ENCODE data around the gene CAMK1G.

The CAMK1G gene

DNA sequence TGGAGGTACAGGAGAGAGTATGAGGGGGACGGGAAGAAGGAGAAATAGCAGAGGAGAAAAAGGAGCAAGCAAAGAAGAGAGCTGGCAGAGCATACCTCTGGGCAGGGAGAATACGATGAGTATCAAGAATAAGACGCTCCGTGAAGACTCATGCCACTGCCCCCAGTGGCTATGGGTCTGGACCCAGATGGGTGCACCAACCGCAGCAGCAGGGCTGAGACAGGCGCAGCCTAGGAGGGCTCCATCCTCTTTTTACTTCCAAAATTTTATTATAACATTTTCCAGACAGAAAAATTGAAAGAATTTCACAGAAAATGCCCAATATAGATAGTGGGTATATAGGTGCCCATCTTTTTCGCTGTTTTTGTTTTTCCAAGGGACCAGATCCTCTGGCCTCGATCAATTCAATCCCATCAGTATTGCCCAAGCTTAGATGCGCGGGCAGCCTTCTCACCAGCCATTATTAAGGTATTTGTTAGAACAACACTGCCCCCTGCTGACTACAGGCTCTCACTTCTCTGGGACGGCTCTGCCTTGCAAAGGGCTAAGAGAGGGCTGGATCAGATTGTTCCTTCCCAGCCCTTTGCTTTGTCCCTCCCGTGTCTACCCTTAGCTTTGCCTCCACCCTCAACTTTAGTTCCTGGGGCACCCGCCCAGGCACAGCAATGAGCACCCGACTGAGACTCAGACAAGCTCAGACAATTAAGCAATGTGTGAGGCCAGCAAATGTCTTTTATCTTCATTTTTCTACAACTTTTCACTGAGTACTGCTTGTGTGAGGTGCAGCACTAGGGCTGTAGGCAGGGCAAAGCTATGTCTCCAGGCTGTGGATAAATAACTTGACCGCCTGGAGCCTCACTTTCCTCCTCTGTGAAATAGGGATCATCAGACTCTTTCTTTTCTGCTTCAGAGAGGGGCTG, 17.5 kb upstream of the CAMK1G start:
- peak in 1 of 2 experiments; percentile 44 for DNase-seq

DNA sequence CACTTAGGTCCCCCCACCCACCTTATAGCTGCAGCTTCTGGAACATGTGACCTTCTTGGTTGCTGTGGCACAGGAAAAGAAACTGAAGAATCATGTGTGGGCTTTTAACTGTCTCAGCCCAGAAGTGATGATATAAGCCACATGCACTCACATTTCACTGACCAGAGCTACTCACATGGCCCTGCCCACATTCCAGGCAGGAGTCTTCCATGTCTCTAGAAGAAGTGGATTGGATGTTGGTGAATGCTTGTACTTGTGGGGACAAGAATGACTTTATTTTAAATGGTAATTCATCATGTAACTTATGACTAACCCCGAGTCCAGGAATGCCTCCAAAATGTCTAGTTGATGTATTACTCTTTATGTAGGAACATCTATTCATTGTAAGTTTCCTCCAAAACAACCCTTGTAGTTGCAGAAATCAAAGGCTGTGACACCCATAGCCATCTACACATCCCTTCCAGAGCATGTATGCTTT, 15.8 kb upstream of the CAMK1G start:
- no peak for DNase-seq

GRCh38 chr1:209569455-209570207, 13.9 kb upstream of the CAMK1G start:
- DNase-seq = peak in 1 of 2 experiments; percentile 23

DNA sequence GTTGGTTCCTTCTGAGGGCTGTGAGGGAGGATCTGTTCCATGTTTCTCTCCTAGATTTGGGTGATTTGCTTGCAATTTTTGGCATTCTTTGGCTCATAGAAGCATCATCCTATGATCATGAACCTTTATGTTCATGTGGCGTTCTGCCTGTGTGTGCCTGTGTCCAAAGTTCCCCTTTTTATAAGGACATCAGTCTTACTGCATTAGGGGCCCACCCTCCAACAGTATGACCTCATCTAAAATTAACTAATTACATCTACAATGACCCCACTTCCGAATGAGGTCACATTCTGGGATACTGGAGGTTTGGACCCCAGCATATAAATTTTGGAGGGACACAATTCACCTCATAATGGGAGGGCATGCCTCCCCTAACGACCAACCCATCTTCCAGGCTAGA, 12.8 kb upstream of the CAMK1G start:
- no peak for DNase-seq

- DNase-seq = peak in 1 of 2 experiments; percentile 31
Observed at GRCh38 chr1:209576392-209577197, 6.9 kb upstream of the CAMK1G start.

- no peak for DNase-seq
Observed at GRCh38 chr1:209577346-209577745, 6.2 kb upstream of the CAMK1G start.

DNA sequence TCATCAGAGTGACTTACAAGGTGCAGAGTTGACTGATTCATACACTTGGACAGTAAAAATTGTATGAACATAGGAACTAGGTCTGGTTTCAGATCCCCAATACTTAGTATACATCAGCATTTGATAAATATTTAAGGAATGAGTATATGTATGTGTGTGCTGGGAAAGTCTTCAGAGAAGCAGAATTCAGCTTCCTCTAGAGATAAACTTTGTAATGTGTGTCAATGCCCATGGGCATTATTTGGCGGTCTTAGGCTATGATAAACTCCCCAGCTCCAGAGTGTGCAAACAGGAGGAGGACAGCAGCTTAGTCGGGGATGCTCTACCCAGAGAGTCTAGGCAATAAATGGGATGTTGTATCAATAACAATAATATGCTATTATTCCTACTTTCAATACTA, 2.9 kb upstream of the CAMK1G start:
- DNase-seq = no peak

DNA sequence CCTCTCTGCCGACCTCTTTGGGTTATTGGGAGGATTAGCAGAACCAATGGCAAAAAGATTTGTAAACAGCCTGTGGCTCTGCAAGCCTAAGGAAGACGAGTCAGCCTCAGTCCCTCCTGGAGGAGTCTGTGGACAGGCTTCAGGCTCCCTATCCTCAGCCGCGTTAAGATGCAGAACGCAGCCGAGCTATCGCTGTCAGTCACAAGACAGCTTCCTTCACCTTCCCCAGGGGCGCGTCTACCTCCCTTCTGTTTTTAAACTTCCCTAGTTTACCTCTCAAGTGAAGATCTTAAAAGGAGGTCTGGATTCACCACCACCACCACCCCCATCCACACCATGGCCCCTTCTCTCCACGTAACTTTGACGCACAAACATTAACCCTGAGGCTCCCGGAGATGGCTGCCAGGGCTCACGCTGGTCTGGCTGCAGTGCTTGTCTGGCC, 738 bp downstream of the CAMK1G start:
- no peak for DNase-seq

GRCh38 chr1:209585197-209585596, 1.7 kb downstream of the CAMK1G start:
- no peak for DNase-seq

DNA sequence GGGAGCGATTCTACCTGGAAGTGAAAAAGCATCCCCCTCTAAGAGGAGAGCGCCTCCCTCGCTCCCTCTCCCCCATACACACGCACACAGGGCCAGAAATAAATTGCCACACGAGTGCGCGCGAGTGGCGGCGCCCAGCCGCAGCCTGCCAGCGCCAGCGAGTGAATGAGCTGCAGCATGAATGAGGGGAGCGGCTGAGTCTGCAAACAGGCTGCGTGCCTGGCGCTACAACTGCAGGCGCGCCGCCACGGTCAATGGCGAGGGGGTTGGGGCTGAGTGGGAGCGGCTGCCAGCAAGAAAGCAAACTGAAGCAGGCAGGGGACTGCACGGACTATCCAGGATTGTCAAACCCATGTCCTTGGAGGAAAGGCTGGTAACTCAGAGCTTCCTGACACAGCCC, 2.2 kb downstream of the CAMK1G start:
- no peak for DNase-seq

- DNase-seq = no peak
Observed at GRCh38 chr1:209586221-209586740, 2.8 kb downstream of the CAMK1G start.

DNA sequence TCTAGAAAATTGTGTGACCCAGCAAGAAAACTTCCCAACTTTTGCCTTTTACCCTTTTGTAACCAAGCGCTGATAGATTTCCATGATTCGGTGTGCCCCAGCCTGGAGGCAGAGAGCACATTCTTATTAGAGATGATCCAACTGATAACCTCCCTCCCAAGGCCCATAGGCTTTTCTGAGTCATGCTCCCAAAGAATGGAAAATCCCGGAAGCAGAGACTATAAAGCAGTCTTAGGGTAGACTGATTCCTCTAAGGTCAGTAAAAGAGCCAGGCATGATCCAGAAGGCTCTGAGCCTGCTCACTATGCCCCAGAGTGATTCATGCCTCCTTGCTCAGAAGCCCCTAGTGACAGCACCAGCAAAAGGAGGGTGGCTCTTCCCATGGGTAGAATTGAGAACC, 4.3 kb downstream of the CAMK1G start:
- no peak for DNase-seq

DNA sequence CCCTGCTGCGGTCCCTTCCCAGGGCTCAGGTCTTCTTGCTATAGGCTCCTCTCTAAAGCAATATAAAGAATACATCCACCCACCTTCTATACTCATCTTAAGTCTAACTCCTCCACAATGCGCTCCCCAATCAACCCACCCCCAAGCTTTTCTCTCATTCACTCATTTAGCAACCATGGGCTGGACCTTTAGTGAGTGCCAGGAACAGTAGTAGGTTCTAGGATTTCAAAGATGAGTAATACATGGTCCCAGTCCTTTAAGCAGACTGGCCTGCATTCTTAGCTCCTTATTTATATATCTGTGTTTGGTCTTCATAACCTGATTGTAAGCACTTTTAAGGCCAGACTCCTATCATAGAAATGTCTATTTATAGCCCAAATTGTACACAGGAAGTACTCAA, 5.9 kb downstream of the CAMK1G start:
- DNase-seq = no peak

DNA sequence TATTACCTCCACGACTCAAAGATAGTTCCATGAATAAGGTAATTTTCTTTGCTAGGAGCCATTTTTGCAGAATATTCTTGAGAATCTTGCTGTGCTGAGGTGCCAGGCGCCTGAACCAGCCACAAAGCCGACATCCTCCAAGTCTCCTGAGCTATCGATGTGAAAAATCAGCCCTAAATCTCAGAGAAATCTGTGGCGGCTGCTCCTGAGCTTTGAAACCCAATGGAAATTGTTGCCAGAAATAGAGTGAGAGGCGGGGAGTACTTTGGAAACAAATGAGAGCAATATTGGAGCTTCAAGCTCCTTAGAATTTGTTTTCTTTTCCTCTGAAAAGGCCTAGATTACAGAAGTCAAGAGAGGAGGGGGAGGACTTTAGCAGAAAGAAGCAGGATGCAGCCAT, 6.3 kb downstream of the CAMK1G start:
- DNase-seq = no peak

DNA sequence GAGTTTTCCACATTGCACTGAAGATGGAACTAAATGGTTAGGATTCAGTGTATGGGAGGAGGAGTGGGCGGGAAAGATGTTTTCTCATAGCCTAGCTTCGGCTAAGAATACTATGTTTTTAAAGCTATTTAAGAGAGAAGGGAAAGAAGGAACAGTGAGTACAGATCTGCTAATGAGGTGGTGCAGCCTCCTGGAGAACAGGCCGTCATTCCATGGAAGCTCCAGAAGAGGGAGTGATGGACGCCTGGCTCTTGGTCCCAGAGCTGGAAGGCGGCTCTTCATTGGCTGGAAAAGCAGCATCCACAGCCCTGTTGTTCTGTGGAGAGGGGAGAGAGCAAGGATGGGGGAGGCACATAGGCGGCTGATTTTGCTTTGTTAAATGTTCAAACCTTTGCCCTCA, 6.9 kb downstream of the CAMK1G start:
- no peak for DNase-seq

DNA sequence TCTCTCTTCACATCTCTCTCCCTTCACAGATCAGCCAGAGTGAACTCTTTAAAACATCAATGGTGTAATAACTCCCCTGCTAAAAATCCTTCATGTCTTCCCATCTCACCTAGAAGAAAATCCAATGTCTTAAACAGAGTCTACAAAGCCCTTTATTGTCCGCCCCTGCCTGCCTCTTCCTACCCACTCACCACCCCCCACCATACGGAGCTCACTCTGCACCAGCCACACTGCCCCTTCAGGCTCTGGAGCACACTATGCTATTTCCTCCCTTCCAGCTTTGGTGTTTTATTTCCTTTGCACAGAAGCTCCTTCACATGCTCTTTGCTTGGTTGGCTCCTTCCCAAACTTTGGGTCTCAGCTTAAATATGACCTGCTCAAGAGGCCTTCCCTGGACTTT, 10.2 kb downstream of the CAMK1G start:
- no peak for DNase-seq

- no peak for DNase-seq
Observed at GRCh38 chr1:209594440-209594839, 10.9 kb downstream of the CAMK1G start.

DNA sequence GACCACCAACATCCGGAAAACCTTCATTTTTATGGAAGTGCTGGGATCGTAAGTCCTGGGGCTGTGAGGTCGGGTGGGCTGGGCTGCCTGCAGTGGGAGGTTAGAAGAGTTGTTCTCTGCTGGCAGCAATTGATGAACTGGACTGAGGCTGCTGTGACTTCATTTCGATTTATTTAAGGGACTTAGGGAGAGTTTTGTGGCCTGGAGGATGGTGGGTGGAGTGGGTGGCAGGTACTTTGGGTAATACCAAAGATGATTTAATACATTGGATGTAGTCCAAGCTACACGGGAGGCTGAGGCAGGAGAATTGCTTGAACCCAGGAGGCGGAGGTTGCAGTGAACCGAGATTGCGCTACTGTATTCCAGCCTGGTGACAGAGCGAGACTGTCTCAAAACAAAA, 11.5 kb downstream of the CAMK1G start:
- no peak for DNase-seq

GRCh38 chr1:209595599-209596285, 12.2 kb downstream of the CAMK1G start:
- DNase-seq = no peak

- no peak for DNase-seq
Observed at GRCh38 chr1:209597499-209597898, 14.0 kb downstream of the CAMK1G start.

GRCh38 chr1:209598227-209598626, 14.7 kb downstream of the CAMK1G start:
- no peak for DNase-seq

- DNase-seq = no peak
Observed at GRCh38 chr1:209600541-209600940, 17.0 kb downstream of the CAMK1G start.

All from SW 1271 (cell line).